Ishikawa (cell line): ENCODE measurements around the gene RBM10.

Source experiments
- EP300 ChIP-seq: IDR thresholded peaks from 2 replicates; pipeline ENCODE4 v1.6.1; 2012; ENCODE audit warnings: borderline replicate concordance
- NFIC ChIP-seq: IDR thresholded peaks from 2 replicates; pipeline ENCODE4 v1.6.1; 2012
- TAF1 ChIP-seq: IDR thresholded peaks from 2 replicates; pipeline ENCODE4 v1.6.1; 2012; ENCODE audit warnings: low read depth, mild to moderate bottlenecking
- TF ChIP-seq, protein P1 (sequence below): IDR thresholded peaks from 2 replicates; pipeline ENCODE4 v1.6.1; 2012
- TF ChIP-seq, protein P2 (sequence below): IDR thresholded peaks from 2 replicates; pipeline ENCODE4 v1.6.1; 2012; ENCODE audit warnings: low read depth, mild to moderate bottlenecking

DNA sequence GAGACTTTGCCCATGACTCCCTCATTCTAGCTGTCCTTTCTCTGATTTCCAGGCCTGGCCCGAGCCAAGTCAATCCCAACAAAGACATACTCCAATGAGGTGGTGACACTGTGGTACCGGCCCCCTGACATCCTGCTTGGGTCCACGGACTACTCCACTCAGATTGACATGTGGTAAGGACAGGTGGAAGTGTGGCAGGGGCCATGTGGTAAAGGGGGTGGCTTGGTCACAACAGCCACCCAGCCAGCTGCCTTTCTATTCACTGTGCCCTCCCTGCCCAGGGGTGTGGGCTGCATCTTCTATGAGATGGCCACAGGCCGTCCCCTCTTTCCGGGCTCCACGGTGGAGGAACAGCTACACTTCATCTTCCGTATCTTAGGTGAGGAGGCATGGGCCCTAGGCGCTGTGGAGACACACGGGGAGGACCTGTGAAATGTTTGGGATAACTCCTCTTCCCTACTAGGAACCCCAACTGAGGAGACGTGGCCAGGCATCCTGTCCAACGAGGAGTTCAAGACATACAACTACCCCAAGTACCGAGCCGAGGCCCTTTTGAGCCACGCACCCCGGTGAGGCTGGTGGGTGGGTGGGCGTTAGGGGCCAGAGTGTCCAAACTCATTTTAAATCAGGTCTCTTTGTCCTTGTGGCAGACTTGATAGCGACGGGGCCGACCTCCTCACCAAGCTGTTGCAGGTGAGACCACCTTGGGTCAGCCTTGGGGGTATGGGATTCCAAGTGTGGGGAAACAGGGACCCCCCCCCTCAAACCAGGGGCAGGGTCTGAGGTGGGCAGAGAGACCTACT, 81.7 kb downstream of the RBM10 start:
- TF ChIP-seq, protein P1, sequence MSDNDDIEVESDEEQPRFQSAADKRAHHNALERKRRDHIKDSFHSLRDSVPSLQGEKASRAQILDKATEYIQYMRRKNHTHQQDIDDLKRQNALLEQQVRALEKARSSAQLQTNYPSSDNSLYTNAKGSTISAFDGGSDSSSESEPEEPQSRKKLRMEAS: no peak
- no peak for TF ChIP-seq NFIC
- TF ChIP-seq, protein P2, sequence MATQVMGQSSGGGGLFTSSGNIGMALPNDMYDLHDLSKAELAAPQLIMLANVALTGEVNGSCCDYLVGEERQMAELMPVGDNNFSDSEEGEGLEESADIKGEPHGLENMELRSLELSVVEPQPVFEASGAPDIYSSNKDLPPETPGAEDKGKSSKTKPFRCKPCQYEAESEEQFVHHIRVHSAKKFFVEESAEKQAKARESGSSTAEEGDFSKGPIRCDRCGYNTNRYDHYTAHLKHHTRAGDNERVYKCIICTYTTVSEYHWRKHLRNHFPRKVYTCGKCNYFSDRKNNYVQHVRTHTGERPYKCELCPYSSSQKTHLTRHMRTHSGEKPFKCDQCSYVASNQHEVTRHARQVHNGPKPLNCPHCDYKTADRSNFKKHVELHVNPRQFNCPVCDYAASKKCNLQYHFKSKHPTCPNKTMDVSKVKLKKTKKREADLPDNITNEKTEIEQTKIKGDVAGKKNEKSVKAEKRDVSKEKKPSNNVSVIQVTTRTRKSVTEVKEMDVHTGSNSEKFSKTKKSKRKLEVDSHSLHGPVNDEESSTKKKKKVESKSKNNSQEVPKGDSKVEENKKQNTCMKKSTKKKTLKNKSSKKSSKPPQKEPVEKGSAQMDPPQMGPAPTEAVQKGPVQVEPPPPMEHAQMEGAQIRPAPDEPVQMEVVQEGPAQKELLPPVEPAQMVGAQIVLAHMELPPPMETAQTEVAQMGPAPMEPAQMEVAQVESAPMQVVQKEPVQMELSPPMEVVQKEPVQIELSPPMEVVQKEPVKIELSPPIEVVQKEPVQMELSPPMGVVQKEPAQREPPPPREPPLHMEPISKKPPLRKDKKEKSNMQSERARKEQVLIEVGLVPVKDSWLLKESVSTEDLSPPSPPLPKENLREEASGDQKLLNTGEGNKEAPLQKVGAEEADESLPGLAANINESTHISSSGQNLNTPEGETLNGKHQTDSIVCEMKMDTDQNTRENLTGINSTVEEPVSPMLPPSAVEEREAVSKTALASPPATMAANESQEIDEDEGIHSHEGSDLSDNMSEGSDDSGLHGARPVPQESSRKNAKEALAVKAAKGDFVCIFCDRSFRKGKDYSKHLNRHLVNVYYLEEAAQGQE: no peak
- no peak for TF ChIP-seq EP300
- no peak for TF ChIP-seq TAF1
